C4-2B (cell line): Measurements from ENCODE around the gene GPR153.

ENCODE experiments used
- H3K27ac ChIP-seq: fragments of 450-650 bp; 2 replicates; pipeline ENCODE4 v1.5.1; 2017
- ZFX ChIP-seq: fragments of 450-650 bp; IDR thresholded peaks from 2 replicates; pipeline ENCODE4 v1.6.1; 2017
- TF ChIP-seq, protein P1 (sequence below): fragments of 450-650 bp; conservative IDR thresholded peaks from 2 replicates; pipeline ENCODE4 v1.5.1; 2017; ENCODE audit warnings: mild to moderate bottlenecking

GPR153 gene

DNA sequence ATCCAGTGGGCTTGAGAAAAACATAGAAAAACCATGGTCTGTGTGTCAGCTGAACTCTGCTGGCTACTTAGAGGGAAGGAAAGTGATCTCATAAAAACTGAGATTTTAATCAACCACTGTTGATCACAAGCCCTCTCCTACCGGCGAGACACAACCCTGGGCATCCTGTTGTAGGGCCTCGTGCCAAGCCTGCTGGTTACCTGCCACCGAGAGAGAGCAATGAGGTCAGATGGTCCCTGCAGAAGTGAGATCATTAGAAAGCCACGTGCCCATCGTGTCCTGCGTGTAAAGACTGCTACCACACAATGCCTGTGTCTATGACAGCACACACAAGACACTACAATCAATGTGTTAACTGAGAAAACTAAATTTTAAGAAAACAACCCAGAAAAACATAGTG, 41.7 kb upstream of the GPR153 start:
- TF ChIP-seq, protein P1, sequence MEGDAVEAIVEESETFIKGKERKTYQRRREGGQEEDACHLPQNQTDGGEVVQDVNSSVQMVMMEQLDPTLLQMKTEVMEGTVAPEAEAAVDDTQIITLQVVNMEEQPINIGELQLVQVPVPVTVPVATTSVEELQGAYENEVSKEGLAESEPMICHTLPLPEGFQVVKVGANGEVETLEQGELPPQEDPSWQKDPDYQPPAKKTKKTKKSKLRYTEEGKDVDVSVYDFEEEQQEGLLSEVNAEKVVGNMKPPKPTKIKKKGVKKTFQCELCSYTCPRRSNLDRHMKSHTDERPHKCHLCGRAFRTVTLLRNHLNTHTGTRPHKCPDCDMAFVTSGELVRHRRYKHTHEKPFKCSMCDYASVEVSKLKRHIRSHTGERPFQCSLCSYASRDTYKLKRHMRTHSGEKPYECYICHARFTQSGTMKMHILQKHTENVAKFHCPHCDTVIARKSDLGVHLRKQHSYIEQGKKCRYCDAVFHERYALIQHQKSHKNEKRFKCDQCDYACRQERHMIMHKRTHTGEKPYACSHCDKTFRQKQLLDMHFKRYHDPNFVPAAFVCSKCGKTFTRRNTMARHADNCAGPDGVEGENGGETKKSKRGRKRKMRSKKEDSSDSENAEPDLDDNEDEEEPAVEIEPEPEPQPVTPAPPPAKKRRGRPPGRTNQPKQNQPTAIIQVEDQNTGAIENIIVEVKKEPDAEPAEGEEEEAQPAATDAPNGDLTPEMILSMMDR, result no peak
- TF ChIP-seq ZFX, result no peak
- peak overlapping the region; percentile 34 for H3K27ac ChIP-seq

DNA sequence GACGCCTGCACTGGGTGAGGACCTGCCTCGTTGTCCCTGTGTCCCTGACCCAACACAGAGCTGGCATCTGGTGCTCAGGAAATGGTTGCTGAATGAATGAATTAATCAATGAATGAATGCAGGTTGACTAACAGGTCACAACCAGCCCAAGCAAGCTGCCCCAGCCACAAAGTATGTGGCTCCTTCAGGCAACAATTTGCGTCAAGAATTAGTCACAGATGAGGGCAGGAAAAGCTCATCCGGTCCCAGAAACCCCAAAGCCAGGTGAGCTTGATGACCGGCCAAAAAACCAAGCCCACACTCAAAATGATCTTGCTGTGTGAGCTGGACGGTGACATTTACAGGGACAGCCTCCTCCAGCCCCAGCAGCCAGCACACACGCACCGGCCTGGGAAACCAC, 40.6 kb upstream of the GPR153 start:
- H3K27ac ChIP-seq, result no peak overlapping the region
- TF ChIP-seq, protein P1, result no peak
- no peak for TF ChIP-seq ZFX

DNA sequence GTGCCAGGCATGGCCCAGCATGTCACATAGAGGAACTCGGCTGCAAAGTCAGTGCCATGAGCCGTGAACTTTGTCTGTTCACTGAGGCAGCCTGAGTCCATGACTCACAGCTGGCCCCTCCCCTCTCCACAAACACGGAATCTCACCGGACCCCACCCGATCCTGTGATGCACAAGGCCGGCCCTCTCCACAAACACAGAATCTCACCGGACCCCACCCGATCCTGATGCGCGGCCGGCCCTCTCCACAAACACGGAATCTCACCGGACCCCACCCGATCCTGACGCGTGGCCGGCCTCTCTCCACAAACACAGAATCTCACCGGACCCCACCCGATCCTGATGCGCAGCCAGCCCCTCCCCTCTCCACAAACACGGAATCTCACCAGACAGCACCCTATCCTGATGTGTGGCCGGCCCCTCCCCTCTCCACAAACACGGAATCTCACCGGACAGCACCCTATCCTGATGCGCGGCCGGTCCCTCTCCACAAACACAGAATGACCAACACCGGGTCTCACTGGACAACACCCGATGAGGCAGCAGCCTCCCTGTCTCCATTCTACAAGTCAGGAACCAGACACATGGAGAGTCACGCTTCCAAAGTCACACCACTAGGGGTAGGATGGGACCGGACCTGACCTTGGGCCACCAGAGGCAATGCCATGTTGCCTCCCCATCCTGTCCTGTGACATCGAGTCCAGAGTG, 39.6 kb upstream of the GPR153 start:
- TF ChIP-seq ZFX, result no peak
- TF ChIP-seq, protein P1, result no peak
- no peak overlapping the region for H3K27ac ChIP-seq

DNA sequence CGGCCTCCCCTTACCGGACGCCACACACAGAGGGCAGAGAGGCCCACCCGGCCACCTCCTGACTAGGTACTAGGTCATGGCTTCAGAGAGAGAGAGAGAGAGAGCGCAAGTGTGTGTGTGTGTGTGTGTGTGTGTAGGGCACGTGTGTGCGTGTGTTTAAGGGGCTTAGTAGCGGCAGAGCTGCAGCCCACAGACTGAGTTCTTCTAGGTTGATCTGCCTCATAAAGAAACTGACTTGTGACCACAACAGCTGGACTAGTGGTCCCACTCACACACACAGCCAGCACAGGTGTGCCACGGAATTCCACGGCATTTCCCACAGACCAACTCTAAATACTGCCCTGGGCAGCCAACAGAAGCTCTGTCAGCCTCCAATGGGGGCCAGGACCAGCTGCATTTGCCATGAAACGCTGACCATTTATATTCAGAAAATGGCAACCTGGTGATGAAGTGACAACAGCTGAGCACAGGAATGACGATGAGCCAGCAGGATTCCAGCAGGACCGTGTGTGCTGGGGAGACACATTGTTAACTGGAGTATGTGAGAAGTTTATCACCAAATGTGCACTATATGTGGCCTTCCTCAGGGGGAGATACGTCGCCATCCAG, 38.8 kb upstream of the GPR153 start:
- no peak overlapping the region for H3K27ac ChIP-seq
- TF ChIP-seq, protein P1, result no peak
- TF ChIP-seq ZFX, result no peak

DNA sequence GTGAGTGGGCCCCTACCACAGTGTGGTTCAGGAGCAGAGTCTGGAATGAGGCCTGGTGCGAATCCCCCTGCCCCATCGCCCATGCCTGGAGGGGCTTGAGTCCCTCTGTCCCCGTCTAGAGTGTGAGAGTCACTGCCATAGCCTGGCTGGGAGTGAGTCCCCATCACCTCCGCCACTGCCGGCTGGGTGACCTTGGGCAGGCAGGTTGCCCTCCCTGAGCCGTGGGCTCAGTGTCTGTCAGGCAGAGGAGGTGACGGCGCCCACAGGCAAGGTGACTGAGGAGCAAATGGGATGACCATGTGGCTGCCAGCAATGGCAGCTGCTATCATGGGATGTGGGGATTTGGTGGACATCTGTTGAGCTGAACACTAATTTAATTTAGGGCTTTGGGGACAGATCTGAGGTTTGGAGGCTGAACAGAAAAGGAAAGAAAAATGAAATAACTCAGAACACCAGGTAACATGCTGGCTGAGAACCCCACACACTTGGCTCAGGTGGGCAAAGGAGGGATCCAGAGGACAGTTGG, 38.1 kb upstream of the GPR153 start:
- H3K27ac ChIP-seq, result no peak overlapping the region
- TF ChIP-seq, protein P1, result no peak
- TF ChIP-seq ZFX, result no peak

DNA sequence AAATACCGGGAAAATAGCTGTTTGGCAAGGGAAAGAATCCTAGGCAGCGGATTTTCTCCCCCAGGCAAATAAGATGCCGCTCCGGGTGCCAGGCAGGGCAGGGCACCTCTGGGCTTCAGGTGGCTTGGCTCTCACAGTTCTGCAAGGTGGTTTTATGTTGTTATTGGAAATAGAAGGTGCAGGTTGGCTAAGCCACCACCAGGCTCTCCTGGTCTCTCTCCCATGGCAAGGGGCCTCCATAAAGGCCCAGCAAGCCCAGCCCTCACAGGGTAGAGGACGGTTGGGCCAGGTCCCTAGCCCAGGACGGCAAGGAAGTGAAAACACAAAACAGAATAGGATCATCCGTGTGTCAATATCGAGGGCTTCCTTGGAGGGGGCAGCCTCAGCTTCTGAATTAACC, 37.6 kb upstream of the GPR153 start:
- no peak overlapping the region for H3K27ac ChIP-seq
- TF ChIP-seq ZFX, result no peak
- TF ChIP-seq, protein P1, result no peak

DNA sequence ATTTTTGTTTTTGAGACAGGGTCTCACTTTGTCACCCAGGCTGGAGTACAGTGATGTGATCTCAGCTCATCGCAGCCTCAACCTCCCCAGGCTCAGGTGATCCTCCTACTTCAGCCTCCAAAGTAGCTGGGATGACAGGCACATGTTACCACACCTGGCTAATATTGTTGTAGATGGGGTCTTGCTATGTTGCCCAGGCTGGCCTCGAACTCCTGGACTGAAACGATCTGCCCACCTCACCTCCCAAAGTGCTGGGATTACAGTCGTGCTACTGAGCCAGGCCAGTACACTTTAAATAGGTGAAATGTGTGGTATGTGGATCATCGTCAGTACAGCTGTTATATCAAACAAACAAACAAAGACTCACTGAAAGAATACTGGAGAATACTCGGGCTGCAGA, 35.0 kb upstream of the GPR153 start:
- H3K27ac ChIP-seq, result peak overlapping the region; percentile 60; the same call in 1 of the 2 replicates
- no peak for TF ChIP-seq ZFX
- TF ChIP-seq, protein P1, result no peak
